Left forelimb (tissue), 1 donor: Measurements from ENCODE around the gene BHLHA15.

ENCODE experiments used
- DNase-seq: peaks from one replicate; pipeline ENCODE4 v3.0.0-alpha.2; 2018; ENCODE audit warnings: low spot score

The BHLHA15 gene

DNA sequence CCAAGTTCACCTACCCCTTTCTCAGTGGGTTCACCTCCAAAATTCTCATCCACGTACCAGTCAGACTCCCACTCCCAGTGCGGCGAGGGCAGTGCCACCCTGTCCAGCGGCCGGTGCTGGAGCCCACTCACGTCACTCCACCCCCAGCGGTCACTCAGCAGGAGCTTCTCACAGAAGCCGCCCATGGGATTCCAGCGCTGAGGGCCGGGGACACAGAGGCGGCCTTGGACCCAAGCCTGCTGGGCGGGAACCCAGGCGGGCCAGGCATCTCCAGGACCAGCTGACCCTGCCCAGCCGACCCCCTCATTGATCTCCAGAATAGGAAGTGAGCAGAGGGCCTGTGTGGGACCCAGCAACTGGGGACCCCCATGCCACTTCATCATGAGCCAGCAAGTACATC is 33.6 kb downstream of the BHLHA15 start:
- DNase-seq, result no peak

DNA sequence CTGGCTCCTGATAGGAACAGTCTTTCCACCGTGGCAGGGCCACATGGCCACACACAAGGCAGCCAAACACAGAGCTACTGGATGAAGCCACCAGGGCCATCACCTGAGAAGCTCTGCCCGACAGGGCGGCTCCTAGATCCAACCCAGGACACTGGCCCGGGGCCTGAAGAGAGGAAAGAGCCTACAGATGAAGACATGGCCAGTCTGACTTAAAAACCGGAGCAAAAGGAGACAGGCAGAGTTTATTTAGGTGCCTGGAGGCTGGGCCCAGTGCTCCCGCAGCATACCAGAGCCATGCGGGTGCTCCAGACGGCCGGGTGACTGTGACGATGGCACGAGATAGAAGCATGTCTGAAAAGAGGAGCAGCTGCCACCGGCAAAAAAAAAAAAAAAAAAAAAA is 36.9 kb downstream of the BHLHA15 start:
- DNase-seq, result no peak

DNA sequence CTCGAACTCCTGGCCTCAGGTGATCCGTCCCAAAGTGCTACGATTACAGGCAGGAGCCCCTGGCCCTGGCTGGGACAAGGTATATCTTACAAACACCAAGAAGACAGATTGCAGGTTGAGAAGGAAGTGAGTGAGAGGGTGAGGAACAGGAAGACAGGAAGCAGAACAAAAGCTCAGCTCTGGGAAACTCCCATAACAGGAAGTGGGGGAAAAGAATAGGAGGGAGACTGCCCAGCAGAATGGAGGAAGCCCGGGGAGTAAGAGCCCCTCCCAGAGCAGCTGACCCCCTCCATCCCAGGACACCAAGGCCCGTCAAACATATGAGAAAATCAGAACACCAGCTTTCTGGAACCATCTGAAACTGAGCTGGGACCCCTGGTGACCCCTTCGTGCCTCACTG is 37.9 kb downstream of the BHLHA15 start:
- DNase-seq, result no peak

DNA sequence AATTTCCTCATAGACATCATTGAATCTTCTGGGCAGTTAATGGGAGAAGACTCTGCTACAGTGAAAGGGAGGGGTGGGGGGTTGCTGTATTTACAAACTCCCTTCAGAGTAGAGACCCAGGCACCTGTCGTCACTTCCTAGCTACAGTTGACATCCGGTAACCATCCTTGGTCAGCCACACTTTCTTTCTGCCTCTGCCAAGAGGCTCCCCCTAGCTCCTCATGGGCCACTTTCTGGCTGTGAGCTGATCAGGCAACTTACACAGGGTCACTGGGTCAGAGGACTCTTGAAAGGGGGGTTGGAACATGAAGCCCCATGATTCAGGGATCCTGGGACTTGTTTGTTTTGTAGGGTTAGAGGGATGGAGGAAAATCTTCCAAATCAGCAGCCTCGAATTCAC is 39.5 kb downstream of the BHLHA15 start:
- no peak for DNase-seq

DNA sequence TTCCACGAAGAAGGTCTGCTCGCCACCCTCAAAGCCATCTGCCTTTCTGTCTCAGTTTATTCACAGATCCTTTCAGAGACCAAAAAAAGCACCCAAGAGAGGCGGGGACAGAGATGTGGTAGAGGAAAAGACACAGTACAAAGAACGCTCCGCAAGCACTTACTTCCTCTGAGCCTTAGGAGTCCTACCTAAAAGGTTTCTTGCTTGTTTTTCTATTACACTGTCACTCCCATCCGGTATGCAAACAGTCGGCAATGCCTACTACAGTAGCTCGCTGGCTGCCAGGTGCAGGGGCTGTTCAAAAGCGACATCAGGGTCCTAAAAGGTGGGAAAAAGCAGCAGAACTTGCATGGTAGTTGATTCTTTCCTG is 40.0 kb downstream of the BHLHA15 start:
- DNase-seq, result no peak

DNA sequence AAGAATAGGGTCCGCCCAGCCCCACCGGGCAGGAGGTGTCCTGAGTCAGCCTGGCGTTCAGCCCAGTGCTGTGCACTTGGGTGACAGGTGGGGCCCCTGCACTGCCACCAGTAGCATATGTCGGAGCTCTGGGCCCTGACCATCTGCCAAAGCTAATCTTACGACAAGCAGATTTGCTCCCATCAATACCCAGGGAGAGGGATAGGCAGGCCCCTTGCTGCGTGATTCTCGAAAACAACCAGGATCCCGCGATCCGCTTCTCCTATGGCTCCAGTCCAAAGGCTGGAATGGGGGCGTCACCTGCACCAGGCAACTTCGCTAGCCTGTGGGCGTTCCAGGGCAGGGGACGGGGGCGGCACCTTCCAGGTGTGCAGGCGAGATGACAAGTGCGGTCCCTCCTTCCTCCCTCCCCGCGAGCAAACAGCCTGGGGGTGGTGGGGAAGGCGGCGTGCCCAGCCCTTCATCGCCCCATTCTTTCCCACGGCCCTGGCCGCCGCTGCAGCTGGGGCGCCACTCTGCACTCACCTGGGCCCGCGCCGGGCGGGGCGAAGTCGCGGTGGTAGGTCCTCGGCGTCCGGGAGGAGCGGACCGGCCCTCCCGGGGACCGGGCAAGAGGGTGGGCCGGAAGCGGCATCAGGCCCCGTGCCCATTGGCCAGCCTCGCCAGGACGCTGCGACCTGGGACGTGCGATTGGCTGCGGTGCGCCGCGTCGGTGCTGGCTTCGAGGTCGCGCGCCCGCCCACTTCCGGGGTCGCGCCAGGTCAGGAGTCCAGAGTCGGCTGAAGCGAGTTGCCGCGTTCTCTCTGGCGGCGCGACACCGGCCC is 40.6 kb downstream of the BHLHA15 start, which contains the start of gene TECPR1:
Gene TECPR1 (minus strand): TSS at position 632 of the 824 bp plus-strand sequence. CDS start 6,086 bp downstream, outside the sequence.
- peak; percentile 95 for DNase-seq

DNA sequence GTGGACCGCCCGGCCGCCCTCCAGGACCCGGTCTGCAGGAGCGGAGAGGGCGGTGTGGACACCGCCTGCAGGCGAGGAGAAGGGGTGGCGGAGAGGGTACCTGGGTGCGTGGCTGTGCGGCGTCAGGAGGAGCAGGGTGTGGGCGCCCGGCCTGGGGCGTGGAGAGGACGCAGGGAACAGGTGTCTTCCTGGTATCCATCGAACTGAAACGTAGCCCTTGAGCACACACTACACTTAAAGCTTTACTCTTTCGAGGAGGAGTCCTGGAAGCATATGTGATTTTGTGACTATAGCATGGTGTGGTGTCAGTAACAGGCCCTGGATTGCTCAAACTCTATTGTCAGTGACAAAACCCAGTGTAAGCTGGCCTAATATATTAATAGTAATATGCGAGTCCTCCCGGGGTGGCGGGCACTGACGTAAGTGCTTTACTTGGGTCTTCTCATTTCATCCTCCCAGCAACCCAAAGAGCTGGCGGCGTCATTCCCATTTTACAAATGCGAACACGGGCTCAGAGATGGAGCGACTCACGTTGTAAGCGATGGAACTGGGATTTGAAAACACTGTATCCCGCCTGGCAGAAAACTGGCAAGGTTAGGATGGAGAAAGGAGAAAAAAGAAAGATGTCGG is 41.3 kb downstream of the BHLHA15 start:
- no peak for DNase-seq

DNA sequence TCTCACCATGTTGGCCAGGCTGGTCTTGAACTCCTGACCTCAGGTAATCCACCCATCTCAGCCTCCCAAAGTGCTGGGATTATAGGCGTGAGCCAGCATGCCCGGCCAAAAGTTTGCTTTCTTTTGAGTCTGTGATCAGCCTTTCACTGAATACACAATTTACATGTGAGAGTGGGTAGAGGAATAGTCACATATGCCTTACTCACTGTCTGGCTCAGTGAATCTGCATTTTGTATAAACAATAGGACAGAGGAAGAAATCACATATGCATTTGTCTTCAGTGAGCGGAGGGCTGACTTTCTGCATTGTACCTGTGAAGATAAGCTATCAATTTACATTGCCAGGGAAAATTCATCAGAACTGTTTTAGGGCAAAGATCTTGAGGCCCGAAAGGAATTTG is 43.3 kb downstream of the BHLHA15 start:
- DNase-seq, result no peak

DNA sequence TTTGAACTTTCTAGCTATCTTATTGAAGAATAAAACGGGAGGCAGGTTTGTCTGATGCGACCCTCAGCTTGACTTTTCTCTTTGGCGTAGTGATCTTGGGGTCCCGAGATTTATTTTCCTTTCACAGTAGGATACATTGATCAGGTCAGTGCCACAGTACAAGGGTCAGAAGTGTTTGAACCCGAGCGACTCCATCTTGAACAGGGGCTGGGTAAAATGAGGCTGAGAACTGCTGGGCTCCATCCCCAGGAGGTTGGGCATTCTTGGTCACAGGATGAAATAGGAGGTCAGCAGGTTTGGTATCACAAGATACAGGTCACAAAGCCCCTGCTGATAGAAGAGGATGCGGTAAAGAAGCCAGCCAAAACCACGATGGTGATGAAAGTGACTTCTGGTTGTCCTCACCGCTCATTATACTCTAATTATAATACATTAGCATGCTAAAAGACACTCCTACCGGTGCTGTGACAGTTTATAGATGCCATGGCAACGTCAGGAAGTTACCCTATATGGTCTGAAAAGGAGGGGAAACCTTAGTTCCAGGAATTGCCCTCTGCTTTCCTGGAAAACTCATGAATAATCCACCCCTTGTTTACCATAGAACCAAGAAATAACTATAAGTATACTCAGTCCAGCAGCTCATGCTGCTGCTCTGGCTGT is 43.8 kb downstream of the BHLHA15 start:
- no peak for DNase-seq

DNA sequence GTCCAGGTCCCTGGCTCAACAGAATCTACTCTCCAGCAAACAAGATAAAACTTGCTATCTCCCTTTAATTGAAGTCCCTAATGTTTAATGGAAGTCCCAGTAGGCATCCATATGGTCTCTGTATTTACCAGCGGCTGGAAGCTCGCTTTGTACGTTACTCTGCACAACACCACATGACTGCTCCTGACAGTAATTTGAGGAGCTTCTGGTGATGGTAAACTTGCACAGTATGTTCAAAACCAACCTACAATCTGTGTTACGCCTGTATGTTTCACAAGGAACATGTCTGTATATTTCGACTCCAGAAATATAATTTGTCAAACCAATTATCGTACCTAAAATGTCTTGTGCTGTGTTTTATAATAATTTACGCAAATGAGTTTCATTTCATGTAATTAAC is 45.2 kb downstream of the BHLHA15 start:
- DNase-seq, result no peak

DNA sequence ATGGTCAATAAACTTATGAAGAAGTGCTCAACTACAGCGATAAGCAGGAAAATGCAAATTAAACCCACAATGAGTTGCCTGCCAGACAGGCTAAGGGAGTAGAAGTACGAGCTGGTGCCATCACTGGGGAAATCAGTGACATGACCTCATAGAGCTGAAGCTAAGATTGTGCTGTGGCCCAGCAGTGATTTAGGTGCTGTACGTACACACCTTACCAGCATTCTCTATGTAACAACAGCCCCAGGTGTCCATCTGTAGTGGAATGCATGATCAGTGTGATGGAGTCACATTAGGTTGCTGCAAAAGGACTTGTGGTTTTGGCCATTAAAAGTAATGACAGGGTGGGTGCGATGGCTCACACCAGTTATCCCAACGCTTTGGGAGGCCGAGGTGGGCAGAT is 46.5 kb downstream of the BHLHA15 start:
- DNase-seq, result no peak
